NCI-H1694 treated with DMSO at 0.1 percent for 48 hours (cell line): ENCODE data around the gene HSPA4.
A peak's percentile ranks its signal among the peaks of the same experiment; 100 is the strongest.
"Not testable (repeated sequence)": the region's sequence is repeated elsewhere in the genome, so short reads cannot be mapped to it uniquely, and the experiment has no call there.

Experiments used
- DNase-seq: peaks from one replicate; lab custom pipeline; 2025; lab: John Stamatoyannopoulos, UW

Gene HSPA4

DNA sequence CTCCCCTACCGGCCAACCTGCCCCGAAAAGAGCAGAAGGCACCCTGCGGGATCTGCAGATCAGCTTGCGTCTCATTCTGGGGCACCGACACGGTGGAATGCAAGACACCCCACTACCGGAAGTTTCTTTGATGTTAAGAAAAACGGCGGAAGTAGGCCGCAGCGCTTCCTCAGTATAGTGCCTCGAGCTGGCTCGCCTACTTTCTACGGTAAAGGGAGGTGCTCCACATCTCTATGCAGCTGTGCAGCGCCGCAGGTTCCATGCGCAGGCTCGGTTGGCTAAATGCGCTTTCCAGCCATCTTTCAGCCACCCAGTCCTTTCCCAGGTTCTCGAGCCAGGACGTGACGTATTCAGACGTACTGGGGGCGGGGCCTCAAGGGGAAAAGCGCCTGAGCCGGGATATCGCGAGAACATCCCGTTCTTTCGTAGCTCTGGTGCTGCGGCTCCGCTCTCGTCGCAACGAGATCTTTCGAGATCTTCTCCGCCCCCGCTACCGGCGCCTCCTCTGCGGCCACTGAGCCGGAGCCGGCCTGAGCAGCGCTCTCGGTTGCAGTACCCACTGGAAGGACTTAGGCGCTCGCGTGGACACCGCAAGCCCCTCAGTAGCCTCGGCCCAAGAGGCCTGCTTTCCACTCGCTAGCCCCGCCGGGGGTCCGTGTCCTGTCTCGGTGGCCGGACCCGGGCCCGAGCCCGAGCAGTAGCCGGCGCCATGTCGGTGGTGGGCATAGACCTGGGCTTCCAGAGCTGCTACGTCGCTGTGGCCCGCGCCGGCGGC, at the start of gene HSPA4:
HSPA4 (plus strand) TSS at position 472 of the 775 bp plus-strand sequence; CDS start at position 710, 238 bp downstream.
- peak; percentile 94 for DNase-seq

DNA sequence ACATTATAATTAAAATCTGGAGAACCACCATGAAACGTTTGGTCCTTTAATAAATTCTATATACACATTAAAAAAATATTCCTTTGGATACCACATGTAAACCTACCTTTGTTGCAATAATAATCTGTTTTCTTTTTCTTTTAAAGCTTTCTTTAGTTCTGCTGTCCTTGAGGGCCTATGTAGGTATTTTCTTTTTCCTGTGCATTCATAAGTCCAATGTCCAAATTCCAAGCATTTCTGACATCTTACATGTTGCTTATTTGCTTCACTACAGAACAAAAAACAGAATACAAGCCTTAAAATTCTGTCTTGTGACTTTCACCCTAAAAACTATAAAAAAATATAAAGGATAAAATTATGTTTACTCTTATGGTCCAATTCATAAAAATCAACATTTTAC, 45.2 kb upstream of the HSPA4 start:
- no peak for DNase-seq

DNA sequence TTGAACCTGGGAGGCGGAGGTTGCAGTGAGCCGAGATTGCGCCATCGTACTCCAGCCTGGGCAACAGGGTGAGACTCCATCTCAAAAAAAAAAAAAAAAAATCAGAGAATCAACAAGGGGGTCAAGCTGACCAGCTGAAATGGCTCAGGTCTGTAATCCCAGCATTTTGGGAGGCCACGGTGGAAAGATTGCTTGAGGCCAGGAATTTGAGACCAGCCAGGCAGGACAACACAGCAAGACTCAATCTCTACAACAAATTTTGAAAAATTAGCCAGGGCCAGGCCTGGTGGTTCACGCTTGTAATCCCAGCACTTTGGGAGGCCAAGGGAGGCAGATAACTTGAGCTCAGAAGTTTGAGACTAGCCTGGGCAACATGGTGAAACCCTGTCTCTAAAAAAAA, 43.4 kb upstream of the HSPA4 start:
- not testable (repeated sequence) for DNase-seq

- DNase-seq, result no peak
Observed at GRCh38 chr5:133015466-133015865, 36.3 kb upstream of the HSPA4 start.

- no peak for DNase-seq
Observed at GRCh38 chr5:133017964-133018363, 33.8 kb upstream of the HSPA4 start.

- not testable (repeated sequence) for DNase-seq
Observed at GRCh38 chr5:133019471-133019870, 32.3 kb upstream of the HSPA4 start.

GRCh38 chr5:133025804-133026663, 25.8 kb upstream of the HSPA4 start, which contains the start of gene ZCCHC10:
Gene ZCCHC10, minus strand, starts transcription at chr5:133026549. Its CDS starts 12 bp downstream, at chr5:133026537.
- DNase-seq, result peak; percentile 83

DNA sequence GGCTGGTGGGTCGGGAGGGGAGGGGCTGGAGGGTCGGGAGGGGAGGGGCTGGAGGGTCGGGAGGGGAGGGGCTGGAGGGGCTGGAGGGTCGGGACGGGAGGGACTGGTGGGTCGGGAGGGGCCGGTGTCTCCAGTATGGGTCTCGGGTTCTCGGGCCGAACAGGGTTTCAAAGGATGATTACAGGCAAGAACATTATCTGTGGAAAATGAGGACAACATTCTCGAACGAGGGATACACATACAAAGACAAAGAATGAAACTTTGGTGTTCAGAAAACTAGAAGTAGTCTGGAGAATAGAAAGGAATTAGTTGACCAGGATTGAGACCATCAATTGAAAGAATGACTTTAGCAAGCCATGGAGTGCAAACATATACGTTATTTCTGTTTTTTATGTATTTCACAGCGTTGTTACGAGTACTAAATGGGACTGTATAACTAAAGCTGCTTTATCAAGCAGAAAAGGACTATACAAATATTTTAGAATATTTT, 25.1 kb upstream of the HSPA4 start:
- no peak for DNase-seq

GRCh38 chr5:133029416-133029815, 22.4 kb upstream of the HSPA4 start:
- no peak for DNase-seq

- no peak for DNase-seq
Observed at GRCh38 chr5:133030343-133031005, 21.3 kb upstream of the HSPA4 start.

- no peak for DNase-seq
Observed at GRCh38 chr5:133032852-133033742, 18.7 kb upstream of the HSPA4 start.

- no peak for DNase-seq
Observed at GRCh38 chr5:133034064-133034463, 17.7 kb upstream of the HSPA4 start.

GRCh38 chr5:133035224-133035623, 16.6 kb upstream of the HSPA4 start:
- no peak for DNase-seq

DNA sequence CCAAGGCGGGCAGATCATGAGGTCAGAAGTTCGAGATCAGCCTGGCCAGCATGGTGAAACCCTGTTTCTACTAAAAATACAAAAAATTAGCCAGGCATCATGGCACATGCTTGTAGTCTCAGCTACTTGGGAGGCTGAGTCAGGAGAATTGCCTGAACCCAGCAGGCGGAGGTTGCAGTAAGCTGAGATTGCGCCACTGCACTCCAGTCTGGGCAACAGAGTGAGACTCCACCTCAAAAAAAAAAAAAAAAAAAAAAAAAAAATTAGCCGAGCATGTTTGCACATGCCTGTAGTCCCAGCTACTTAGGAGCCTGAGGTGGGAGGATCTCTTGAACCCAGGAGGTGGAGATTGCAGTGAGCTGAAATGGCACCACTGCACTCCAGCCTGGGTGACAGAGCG, 15.1 kb upstream of the HSPA4 start:
- not testable (repeated sequence) for DNase-seq

GRCh38 chr5:133041157-133041784, 10.5 kb upstream of the HSPA4 start:
- no peak for DNase-seq

DNA sequence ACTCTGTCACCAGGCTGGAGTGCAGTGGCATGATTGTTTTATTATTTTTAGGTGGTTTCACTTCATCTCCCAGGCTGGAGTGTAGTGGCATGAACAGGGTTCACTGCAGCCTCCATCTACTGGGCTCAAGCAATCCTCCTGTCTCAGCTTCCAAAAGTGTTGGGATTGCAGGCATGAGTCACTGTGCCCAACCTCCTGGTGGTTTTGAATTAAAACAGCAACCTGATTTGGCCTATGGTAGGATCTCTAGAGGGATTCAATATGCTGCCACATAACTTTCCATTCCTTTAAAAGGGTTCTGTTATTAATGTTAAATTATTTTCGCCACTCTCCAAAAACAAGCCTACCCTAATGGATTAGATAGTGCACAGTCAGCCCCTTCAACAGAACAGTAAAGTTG, 9.9 kb upstream of the HSPA4 start:
- DNase-seq, result no peak

GRCh38 chr5:133046560-133046959, 5.3 kb upstream of the HSPA4 start:
- not testable (repeated sequence) for DNase-seq

- DNase-seq, result no peak
Observed at GRCh38 chr5:133047404-133047803, 4.4 kb upstream of the HSPA4 start.

GRCh38 chr5:133048993-133049725, 2.7 kb upstream of the HSPA4 start:
- DNase-seq, result no peak

- DNase-seq, result no peak
Observed at GRCh38 chr5:133049726-133050048, 2.1 kb upstream of the HSPA4 start.
